Measurements from ENCODE around the gene STX8.
A peak's percentile ranks its signal among the peaks of the same experiment; 100 is the strongest.
"Not testable (repeated sequence)": the region's sequence is repeated elsewhere in the genome, so short reads cannot be mapped to it uniquely, and the experiment has no call there.

STX8 gene

GRCh38 chr17:9350080-9350479, 225.5 kb downstream of the STX8 start:
- DNase-seq, result no peak

- DNase-seq, result no peak
Observed at GRCh38 chr17:9346296-9346926, 229.2 kb downstream of the STX8 start.

GRCh38 chr17:9343516-9343915, 232.1 kb downstream of the STX8 start:
- no peak for DNase-seq

- DNase-seq, result no peak
Observed at GRCh38 chr17:9342225-9342624, 233.4 kb downstream of the STX8 start.

GRCh38 chr17:9339958-9340357, 235.7 kb downstream of the STX8 start:
- no peak for DNase-seq

- not testable (repeated sequence) for DNase-seq
Observed at GRCh38 chr17:9339482-9339881, 236.1 kb downstream of the STX8 start.

GRCh38 chr17:9336817-9337216, 238.8 kb downstream of the STX8 start:
- no peak for DNase-seq

- DNase-seq, result no peak
Observed at GRCh38 chr17:9334536-9335446, 240.8 kb downstream of the STX8 start.

- peak in 4 of 58 donors; percentile 13 to 38 (median 16) for DNase-seq
Observed at GRCh38 chr17:9332132-9332494, 243.5 kb downstream of the STX8 start.

- DNase-seq, result peak in 22 of 58 donors; percentile 10 to 55 (median 26)
Observed at GRCh38 chr17:9331279-9332131, 244.1 kb downstream of the STX8 start.

GRCh38 chr17:9330611-9331271, 244.9 kb downstream of the STX8 start:
- peak in 12 of 58 donors; percentile 5 to 57 (median 24) for DNase-seq

GRCh38 chr17:9330141-9330540, 245.5 kb downstream of the STX8 start:
- DNase-seq, result peak in 9 of 58 donors; percentile 4 to 41 (median 18)

GRCh38 chr17:9329251-9329921, 246.2 kb downstream of the STX8 start:
- peak in 13 of 58 donors; percentile 2 to 38 (median 10) for DNase-seq

- peak in 2 of 58 donors; percentile 0 to 16 for DNase-seq
Observed at GRCh38 chr17:9324864-9325263, 250.8 kb downstream of the STX8 start.

GRCh38 chr17:9322326-9322725, 253.3 kb downstream of the STX8 start:
- DNase-seq, result no peak

GRCh38 chr17:9321890-9322289, 253.7 kb downstream of the STX8 start:
- DNase-seq, result no peak

GRCh38 chr17:9315360-9315759, 260.3 kb downstream of the STX8 start:
- DNase-seq, result no peak

- peak in 10 of 58 donors; percentile 3 to 40 (median 11) for DNase-seq
Observed at GRCh38 chr17:9313346-9313745, 262.3 kb downstream of the STX8 start.

- DNase-seq, result no peak
Observed at GRCh38 chr17:9309216-9309615, 266.4 kb downstream of the STX8 start.

GRCh38 chr17:9308069-9308468, 267.6 kb downstream of the STX8 start:
- DNase-seq, result no peak
